ENCODE measurements around the gene LRRC43. TPM values are rescaled to one million over a fixed set of nuclear protein-coding genes. Genes with fewer than 3 reads are reported as not detected.
A peak's percentile ranks its signal among the peaks of the same experiment; 100 is the strongest.

Gene LRRC43, protein sequence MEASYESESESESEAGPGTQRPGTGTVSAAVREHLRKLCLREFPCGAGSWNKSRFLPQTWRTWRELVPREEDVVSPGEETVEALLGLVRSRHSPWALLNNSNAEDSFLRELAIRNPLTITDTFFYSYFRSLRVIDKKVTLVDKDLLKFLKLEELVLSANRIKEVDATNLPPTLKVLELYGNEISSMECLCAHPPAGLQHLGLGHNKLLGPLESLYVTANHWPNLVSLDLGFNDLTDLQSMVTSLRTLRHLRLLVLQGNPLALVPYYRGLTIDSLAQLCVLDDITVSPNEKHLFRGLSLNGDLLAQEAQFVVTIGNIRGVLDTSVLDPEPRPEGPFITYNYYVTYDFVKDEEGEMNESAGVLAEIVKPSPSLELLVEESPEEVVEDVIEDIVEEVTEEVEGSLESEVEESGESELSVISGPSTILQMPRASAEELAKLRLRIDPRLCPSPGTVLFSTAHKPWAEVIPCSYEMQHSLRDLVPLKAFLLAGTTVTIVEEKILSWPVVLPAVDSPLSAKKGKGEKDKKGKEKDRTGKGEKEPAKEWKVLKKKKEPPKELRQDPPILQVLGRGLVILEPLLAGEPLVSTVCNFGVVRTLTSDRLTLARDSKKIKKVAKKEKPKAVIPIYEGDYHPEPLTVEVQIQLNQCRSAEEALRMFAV
- polyA plus RNA-seq (ENCODE audit: insufficient read length in 3 of 3), result 1 to 10 TPM; 4.8 to 8.7 (median 8.0) TPM
- long read RNA-seq, donor 1, result 0 reads
- long read RNA-seq, donor 2, result 0 reads
- long read RNA-seq, donor 3, result 0 reads
- long read RNA-seq, donor 4, result 0 reads
- long read RNA-seq, donor 5, result 0 reads
- long read RNA-seq, donor 6, result 0 reads
- long read RNA-seq, donor 7, result 0 reads
- long read RNA-seq, donor 8, result 0 reads
- long read RNA-seq, donor 9, result 0 reads
- long read RNA-seq, donor 10, partial matches to known transcripts, result 0 of 1 reads
- long read RNA-seq, donor 10, other reads (novel, unspliced or antisense), result 0 of 1 reads
- long read RNA-seq, donor 11, result 0 reads
- long read RNA-seq, donor 12, result 0 reads
- long read RNA-seq, donor 13, result 0 reads
- long read RNA-seq, donor 14, result 0 reads
- long read RNA-seq, donor 15, result 0 reads
- long read RNA-seq, donor 16, result 0 reads

DNA sequence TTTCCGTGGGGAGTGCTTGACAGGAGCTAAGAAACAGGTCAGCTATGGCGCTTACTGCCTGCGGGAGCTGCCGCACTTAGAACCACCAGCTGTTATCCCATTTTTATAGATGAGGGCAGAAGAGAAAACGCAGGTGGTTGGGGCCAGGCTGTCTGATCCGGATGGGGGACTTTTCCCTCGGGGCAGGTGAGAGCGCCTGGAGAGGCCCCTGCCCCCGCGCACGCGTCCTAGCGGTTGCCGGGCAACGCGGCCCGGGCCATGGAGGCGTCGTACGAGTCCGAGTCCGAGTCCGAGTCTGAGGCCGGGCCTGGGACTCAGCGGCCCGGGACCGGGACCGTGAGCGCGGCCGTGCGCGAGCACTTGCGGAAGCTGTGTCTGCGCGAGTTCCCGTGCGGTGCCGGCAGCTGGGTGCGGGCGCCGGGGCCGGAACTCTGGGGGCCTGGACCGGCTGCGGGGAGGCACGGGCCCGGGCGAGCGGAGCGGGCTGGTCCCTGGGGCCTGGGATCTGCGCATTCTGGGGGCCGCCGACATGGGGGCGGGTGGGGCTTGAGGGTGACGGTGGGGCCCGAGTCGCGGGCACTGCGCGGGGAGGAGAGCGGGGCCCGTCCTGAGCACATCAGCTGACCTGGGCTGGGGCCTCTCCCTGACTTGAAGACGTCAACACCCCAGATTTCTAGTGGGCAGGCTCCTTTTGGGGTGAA is at the start of gene LRRC43:
LRRC43 (plus strand) TSS at position 237 of the 701 bp plus-strand sequence; CDS start at position 259, 22 bp downstream.
- DNase-seq, result peak; percentile 61

- DNase-seq, result no peak
These were observed 49.6 kb upstream of the LRRC43 start for GRCh38 chr12:122133192-122133950.

- DNase-seq, result no peak
These were observed 47.4 kb upstream of the LRRC43 start for GRCh38 chr12:122135437-122136031.

DNA sequence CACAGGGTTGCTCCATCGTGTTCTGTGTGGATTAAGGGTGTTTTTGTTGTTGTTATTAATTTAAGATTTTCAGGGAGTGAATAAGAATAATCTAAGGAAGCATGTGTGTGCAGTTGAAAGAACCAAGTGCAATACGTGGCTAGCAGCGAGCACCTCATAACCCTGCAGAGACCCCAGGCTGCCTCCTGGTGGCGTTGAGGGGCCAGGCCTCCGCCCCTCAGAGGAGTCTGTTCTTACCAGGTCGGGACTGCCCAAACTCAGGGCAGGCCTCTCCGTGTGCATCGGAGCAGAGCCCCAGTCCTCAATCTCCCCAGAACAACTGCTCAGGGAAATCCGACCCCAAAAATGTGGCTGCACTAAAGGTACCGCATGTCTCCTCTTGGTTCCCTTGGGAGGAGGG is 45.7 kb upstream of the LRRC43 start:
- DNase-seq, result no peak

DNA sequence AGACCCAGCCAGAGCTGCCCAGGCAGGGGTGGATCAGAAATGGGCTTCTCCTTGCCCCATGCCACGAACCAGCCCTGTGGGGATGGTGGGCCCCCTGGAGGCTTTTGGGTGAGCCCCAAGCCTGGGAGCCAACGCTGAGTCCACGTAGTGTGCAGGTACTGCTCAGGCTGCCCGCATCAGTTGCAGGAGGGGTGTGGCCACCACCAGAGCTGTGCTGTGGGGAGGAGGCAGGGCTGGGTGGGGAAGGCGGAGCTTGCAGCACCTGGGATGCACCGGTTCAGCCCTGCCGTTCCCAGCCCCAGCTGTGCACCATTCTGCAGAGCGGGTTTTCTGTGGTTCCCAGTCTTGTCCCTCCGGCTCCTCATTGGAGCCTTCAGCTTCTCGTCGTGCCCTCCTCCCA is 45.2 kb upstream of the LRRC43 start:
- no peak for DNase-seq

DNA sequence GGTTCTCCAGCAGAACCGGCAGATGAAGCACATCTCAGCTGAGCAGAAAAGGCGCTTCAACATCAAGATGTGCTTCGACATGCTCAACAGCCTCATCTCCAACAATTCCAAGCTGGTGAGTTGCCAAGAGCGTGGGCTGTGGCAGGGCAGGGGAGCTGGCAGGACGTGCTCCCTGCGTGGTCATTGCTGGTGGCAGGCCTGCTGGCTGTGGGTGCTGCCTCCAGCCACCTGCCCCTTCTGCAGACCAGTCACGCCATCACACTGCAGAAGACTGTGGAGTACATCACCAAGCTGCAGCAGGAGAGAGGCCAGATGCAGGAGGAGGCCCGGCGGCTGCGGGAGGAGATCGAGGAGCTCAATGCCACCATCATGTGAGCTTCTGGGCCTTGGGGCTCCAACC is 44.7 kb upstream of the LRRC43 start:
- DNase-seq, result no peak

DNA sequence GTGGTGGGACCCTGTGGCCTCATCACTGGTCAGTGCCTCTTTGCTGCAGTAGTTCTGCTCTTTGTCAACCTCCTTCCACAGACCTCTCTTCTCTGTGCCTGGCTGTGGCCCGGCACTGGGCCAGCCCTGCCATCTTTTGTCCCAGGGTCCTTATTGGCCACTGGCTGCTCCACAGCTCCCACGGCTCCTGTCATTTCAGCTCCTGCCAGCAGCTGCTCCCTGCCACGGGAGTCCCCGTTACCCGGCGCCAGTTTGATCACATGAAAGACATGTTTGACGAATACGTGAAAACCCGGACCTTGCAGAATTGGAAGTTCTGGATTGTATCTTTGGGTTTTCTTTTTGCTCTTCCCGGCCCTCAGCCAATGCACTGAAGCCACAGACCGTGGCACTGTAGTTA is 44.3 kb upstream of the LRRC43 start:
- DNase-seq, result no peak

DNA sequence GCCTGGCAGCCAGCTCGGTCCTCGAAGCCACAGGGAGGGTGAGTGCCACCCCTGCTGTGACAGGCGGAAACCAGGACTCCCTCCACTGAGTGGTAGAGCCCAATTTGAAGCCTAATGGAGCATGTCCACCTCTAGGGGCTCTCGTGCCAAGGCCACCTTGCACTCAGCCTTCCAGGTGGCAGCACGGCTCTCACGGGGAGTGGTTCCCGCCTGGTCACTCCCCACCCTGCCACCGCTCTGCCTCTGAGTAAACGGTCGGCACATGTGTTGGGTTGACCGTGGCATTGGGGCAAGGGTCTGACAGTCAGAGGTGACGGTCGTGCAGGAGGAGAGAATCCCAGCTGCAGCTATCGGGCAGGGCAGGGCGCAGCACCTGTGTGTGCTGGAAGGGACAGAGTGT is 43.7 kb upstream of the LRRC43 start:
- no peak for DNase-seq

GRCh38 chr12:122139941-122140340 is 43.0 kb upstream of the LRRC43 start:
- no peak for DNase-seq

- no peak for DNase-seq
These were observed 42.3 kb upstream of the LRRC43 start for GRCh38 chr12:122140467-122141257.

DNA sequence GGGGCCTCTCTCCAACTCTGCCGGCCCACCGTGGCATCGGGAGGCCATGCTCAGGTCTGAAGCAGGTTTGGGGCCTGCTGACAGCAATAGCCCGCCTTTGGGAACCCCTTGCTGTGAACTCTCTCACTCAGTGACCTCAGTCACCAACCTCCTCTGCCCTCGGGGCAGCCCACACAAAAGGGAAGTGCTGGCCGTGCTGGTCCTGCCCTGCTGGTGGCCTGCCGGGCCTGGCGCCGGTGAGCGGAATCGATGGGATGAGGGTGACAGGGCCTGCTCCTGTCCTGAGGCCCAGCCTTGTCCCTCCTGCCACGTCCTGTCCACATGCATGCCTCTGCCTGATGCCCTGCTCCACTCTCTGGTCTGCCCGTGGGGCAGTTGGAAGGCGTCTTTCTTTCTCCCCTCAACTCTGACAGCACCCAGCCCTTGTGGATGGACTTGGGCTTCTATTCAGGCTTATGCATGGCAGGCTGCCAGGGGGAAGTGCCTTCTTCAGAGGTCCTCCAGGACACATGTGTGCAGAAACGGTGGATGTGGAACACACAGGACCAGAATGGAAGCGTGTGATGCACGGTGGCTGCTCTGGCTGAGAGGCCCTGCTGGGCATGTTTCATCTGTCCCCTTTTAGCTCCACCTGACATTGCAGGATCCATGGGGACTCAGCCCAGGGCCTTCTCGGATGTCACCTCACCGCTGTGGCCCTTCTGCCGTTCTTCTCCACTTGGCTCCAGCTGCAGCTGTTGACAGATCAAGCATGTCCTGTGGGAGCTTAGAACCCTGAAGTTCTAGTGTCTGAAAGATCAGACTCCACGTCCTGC is 40.8 kb upstream of the LRRC43 start:
- no peak for DNase-seq

GRCh38 chr12:122142857-122143256 is 40.1 kb upstream of the LRRC43 start:
- DNase-seq, result no peak

DNA sequence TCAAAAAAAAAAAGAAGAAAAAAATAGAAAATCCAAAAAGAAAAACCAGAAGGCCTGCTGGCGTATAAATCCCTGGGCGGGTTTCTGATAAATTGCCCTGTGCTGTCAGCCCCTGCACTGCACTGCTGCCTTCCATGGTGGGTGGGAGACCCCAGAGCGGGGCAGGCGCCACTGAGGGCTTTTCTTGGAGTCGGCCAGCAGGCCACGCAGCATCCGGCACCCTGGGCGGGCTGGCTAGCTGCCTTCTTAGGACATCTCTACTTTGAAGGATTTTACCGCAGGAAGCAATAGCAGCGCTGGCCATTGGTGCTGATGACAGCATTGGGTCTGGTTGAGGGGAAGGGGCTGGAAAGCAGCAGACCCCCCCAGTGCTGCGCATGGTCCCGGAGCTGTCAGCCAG is 38.0 kb upstream of the LRRC43 start:
- no peak for DNase-seq

DNA sequence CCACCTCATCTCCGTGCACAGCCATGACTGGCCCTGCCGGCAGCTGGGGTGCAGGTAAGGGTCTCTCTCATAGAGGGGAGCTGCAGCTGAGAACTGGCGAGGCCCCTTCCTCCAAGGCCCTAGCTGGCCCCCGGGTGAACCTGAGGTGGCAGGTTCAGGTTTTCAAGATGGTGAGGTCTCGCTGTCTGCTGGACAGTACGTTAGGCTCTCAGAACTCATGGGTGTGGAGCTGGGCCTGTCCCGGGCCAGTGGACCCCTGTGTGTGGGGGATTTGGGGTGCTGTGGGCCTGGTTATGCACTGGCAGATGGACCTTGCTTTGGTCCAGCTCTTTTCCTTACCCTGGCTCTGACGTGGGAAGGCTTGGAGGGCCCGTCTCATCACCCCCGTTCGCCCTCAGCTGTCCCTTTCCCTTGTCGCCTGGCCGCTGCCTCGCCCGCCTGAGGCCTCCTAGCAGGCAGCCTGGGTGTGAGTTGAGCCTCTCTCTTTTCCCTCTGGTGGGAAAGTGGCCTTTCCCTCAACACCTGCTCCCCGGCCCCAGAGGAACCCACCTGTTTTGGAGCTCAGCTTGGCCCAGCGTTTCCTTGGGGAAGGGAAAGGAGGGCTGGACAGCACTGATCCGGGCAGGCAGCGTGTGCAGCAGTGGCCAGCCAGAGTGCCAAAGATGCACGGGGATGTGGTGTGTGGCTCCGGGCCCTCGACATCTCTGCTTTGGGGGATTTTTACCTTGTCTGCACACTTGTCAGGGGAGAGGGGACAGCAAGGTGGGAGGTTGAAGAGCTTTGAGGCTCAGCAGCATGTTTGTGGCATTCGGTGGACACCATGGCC is 37.2 kb upstream of the LRRC43 start:
- DNase-seq, result no peak

- no peak for DNase-seq
These were observed 35.2 kb upstream of the LRRC43 start for GRCh38 chr12:122147514-122148290.

DNA sequence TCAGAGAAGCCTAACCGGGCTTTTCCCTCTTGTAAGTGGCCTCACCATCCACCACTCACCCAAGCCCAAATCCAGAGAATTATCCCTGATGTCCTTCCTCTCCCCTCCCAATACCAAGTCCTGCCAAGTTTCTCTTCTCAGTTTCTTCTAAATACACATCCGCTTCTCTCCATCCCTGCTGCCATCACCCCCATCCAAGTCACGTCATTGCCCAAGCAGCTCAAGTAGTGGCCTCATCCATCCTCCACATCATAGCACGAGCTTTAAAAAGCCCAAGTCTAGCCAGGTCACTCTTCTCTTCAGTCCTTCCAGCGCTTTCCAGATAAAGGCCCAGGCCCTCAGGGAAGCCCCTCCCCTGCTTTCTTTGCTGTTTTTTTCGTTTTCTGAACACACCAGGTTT is 34.3 kb upstream of the LRRC43 start:
- no peak for DNase-seq

GRCh38 chr12:122150127-122150681 is 32.7 kb upstream of the LRRC43 start:
- no peak for DNase-seq
